ENCODE results near the gene ARL2.

DNA sequence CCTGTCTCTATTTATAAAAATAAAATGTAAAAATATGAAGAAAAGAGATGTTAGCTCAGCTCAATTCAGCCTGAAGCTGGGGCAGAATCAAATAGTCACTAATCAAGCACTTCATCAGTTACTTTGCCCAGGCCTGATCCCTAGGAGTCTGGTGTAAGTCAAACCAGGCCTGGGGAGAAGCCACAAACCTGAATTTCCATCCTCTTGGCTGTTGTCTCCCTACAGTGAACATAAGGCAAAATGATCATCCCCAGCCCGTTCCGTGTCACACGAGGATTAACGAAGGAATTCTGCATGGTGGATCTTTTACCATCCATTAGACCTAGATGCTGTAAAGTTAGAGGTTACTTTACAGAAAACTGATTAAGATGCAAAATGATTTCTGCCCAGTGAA is 50.9 kb downstream of the ARL2 start:
- TF ChIP-seq, protein P1, sequence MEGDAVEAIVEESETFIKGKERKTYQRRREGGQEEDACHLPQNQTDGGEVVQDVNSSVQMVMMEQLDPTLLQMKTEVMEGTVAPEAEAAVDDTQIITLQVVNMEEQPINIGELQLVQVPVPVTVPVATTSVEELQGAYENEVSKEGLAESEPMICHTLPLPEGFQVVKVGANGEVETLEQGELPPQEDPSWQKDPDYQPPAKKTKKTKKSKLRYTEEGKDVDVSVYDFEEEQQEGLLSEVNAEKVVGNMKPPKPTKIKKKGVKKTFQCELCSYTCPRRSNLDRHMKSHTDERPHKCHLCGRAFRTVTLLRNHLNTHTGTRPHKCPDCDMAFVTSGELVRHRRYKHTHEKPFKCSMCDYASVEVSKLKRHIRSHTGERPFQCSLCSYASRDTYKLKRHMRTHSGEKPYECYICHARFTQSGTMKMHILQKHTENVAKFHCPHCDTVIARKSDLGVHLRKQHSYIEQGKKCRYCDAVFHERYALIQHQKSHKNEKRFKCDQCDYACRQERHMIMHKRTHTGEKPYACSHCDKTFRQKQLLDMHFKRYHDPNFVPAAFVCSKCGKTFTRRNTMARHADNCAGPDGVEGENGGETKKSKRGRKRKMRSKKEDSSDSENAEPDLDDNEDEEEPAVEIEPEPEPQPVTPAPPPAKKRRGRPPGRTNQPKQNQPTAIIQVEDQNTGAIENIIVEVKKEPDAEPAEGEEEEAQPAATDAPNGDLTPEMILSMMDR (IDR thresholded peaks at IDR 0.05): no peak
- no peak for TF ChIP-seq POLR2A (IDR thresholded peaks at IDR 0.05)

All from Peyer's patch (tissue), 4 donors.